ENCODE data around the gene ANKRD50. TPM values are rescaled to one million over a fixed set of nuclear protein-coding genes. Genes with fewer than 3 reads are reported as not detected.

Gene ANKRD50
- total RNA-seq, 1 donor from 2014 or later = 14.6 TPM

DNA sequence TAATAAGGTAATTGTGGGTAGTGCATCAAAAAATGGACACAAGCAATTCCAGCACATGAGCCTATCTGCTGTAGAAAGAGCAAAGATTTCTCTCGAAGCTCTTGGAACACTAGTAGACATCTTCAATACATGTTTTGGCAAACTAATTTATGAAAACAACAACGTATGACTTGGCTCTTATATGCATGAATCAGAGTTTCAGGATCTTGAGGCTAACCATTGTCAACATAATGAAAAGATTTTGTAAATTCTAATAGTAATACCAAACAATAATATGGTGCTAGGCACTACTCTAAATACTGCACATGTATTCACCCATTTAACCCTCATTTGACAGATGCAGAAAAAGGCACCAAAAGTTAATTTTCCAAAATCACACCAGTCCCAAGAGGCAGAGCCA, 25.1 kb upstream of the ANKRD50 start:
- DNase-seq (ENCODE audit: low read depth) = no peak
- Histone ChIP-seq H3K27me3 (ENCODE audit: control insufficient read depth, insufficient read depth, low read length) (no peaks in the 10 kb centered on the region), H3K4me3 (ENCODE audit: low read depth, low read length) (no peak overlapping the region), H3K36me3 (ENCODE audit: control insufficient read depth, insufficient read depth, low read length) (no peaks in the 10 kb centered on the region)
- TF ChIP-seq, protein P1, sequence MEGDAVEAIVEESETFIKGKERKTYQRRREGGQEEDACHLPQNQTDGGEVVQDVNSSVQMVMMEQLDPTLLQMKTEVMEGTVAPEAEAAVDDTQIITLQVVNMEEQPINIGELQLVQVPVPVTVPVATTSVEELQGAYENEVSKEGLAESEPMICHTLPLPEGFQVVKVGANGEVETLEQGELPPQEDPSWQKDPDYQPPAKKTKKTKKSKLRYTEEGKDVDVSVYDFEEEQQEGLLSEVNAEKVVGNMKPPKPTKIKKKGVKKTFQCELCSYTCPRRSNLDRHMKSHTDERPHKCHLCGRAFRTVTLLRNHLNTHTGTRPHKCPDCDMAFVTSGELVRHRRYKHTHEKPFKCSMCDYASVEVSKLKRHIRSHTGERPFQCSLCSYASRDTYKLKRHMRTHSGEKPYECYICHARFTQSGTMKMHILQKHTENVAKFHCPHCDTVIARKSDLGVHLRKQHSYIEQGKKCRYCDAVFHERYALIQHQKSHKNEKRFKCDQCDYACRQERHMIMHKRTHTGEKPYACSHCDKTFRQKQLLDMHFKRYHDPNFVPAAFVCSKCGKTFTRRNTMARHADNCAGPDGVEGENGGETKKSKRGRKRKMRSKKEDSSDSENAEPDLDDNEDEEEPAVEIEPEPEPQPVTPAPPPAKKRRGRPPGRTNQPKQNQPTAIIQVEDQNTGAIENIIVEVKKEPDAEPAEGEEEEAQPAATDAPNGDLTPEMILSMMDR (IDR thresholded peaks at IDR 0.05; ENCODE audit: insufficient read depth, low read length, poor library complexity, severe bottlenecking) = no peak

DNA sequence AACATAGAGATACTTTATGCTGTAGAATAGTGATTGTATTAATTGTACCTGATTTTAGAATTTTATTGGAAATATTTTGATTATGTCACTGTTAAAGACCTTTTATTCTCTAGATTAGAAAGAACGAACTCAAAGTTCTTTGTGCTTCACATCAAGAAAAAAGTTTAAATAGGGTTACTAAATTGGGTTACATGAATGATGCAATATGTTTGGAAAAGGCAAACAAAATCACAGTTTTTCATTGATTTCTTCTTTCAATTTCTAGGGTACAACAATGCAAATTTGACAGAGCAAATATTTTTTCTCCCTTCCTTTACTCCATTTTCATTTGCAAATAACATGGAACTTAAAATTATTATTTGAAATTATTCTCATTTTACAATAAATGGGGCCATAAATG, 24.0 kb upstream of the ANKRD50 start:
- TF ChIP-seq, protein P1 (IDR thresholded peaks at IDR 0.05; ENCODE audit: insufficient read depth, low read length, poor library complexity, severe bottlenecking) = no peak
- Histone ChIP-seq H3K36me3 (ENCODE audit: control insufficient read depth, insufficient read depth, low read length) (no peaks in the 10 kb centered on the region), H3K4me3 (ENCODE audit: low read depth, low read length) (no peak overlapping the region), H3K27me3 (ENCODE audit: control insufficient read depth, insufficient read depth, low read length) (no peaks in the 10 kb centered on the region)
- no peak for DNase-seq (ENCODE audit: low read depth)

DNA sequence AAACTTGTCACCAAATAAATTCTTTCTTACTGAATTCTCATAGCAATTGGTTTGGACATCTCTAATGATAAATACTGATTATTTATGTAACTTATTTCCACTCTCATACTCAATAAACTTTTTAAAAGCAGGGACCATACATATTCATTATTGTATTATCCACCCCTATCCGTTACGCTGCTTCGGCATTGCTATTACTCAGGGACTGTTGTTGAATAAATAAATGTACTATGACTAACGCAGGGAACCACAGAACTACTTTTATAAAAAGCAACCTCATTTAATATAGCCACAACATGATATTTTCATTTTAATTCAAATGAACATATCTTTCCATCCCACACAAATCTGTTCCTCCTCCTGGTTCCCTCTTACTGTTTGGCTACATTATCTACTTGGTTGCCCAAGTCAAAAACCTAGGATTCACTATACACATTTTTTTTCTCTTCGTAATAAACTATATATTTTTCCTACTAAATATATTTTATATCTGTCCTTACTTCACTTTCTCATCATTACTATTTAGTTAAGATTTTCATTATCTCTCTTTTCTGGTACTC, 14.9 kb upstream of the ANKRD50 start:
- Histone ChIP-seq H3K36me3 (ENCODE audit: control insufficient read depth, insufficient read depth, low read length) (no peaks in the 10 kb centered on the region), H3K27me3 (ENCODE audit: control insufficient read depth, insufficient read depth, low read length) (no peaks in the 10 kb centered on the region), H3K4me3 (ENCODE audit: low read depth, low read length) (no peak overlapping the region)
- DNase-seq (ENCODE audit: low read depth) = no peak
- TF ChIP-seq, protein P1 (IDR thresholded peaks at IDR 0.05; ENCODE audit: insufficient read depth, low read length, poor library complexity, severe bottlenecking) = no peak

DNA sequence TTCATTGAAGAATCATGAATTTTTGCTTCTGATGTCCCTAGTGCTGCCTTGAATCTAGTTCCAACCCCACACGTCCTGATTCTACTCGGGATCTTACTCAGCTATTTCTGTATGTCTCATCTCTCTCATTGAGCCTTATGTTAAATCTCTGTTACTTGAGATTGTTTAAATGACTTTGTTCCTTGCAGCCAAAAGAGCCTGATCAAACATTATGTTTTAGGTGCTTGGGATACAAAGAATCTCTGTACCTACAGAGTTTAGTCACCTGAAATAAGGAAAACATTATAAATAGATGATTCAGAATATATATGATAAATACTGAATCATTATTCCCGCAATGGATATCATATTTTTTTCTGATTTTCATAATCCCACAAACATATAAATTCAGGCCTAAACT, 13.7 kb upstream of the ANKRD50 start:
- no peaks in the 10 kb centered on the region for H3K36me3 ChIP-seq (ENCODE audit: control insufficient read depth, insufficient read depth, low read length)
- H3K27me3 ChIP-seq (ENCODE audit: control insufficient read depth, insufficient read depth, low read length) = no peaks in the 10 kb centered on the region
- DNase-seq (ENCODE audit: low read depth) = no peak
- no peak overlapping the region for H3K4me3 ChIP-seq (ENCODE audit: low read depth, low read length)
- TF ChIP-seq, protein P1 (IDR thresholded peaks at IDR 0.05; ENCODE audit: insufficient read depth, low read length, poor library complexity, severe bottlenecking) = no peak

DNA sequence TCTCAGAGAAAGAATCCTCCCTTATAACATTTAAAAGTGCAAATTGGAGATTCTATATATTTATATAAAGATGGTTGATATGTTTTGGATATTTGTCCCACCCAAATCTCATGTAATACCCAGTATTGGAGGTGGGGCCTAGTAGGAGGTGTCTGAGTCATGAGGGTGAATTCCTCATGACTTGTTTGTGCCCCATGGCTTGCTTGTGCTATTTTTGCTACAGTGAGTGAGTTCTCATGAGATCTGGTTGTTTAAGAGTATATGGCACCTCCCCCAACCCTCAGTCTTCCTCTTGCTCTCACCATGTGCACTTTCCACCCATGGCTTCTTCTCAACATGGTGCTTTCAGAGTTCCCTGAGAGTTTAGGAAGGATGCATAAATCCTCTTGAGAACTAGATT, 9.5 kb upstream of the ANKRD50 start:
- no peaks in the 10 kb centered on the region for H3K27me3 ChIP-seq (ENCODE audit: control insufficient read depth, insufficient read depth, low read length)
- no peaks in the 10 kb centered on the region for H3K36me3 ChIP-seq (ENCODE audit: control insufficient read depth, insufficient read depth, low read length)
- DNase-seq (ENCODE audit: low read depth) = no peak
- TF ChIP-seq, protein P1 (IDR thresholded peaks at IDR 0.05; ENCODE audit: insufficient read depth, low read length, poor library complexity, severe bottlenecking) = no peak
- no peak overlapping the region for H3K4me3 ChIP-seq (ENCODE audit: low read depth, low read length)

DNA sequence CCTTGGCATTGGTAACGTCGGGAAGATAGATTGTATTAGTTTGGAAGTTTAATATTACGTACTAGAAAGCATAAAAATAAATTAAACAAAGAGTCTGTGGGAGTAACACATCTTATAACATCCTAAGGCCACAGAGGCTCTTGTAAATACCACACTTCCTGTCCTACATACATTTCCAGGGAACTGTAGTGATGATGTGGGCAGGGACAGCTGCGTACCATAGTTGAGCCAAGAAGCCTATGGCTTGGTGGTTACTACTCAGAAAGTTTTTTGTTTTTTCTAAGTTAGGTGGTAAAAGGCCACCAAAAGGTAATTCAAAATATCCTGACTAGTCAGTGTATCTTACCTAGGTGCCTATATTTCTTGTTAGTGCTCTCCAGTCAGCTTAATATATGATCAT, 4.6 kb upstream of the ANKRD50 start:
- Histone ChIP-seq H3K4me3 (ENCODE audit: low read depth, low read length) (no peak overlapping the region), H3K36me3 (ENCODE audit: control insufficient read depth, insufficient read depth, low read length) (no peaks in the 10 kb centered on the region), H3K27me3 (ENCODE audit: control insufficient read depth, insufficient read depth, low read length) (no peaks in the 10 kb centered on the region)
- no peak for DNase-seq (ENCODE audit: low read depth)
- TF ChIP-seq, protein P1 (IDR thresholded peaks at IDR 0.05; ENCODE audit: insufficient read depth, low read length, poor library complexity, severe bottlenecking) = no peak
